H7 (cell line): ENCODE results near the gene TH. TPM values are rescaled to one million over a fixed set of nuclear protein-coding genes. Genes with fewer than 3 reads are reported as not detected.

ENCODE experiments used
- DNase-seq: peaks from one replicate; pipeline ENCODE4 v3.0.0; 2012
- H3K27me3 ChIP-seq: 2 replicates; pipeline ENCODE4 v1.6.0; 2011; ENCODE audit warnings: mild to moderate bottlenecking, low read length; ENCODE audit not compliant: control insufficient read depth, insufficient read depth
- H3K36me3 ChIP-seq: replicated peaks from 2 replicates; pipeline ENCODE4 v1.5.1; 2011; ENCODE audit warnings: low read length; ENCODE audit not compliant: control insufficient read depth, insufficient read depth
- H3K4me3 ChIP-seq: 2 replicates; pipeline ENCODE4 v1.5.1; 2011; ENCODE audit warnings: low read depth, mild to moderate bottlenecking, control low read depth, low read length, moderate library complexity; ENCODE audit not compliant: insufficient read depth
- total RNA-seq: library from RNA; depleted of rRNA; stranded (reverse); fragments of >200 nt; shearing (Covaris generic); gene quantifications from 2 replicates; pipeline ENCODE4 v1.2.3, GENCODE V29; 2014

The TH gene
- total RNA-seq, 1 experiment from 2014 or later, result not detected

- peaks cover 33% of the 10 kb centered on the region for H3K27me3 ChIP-seq
- DNase-seq, result no peak
- H3K36me3 ChIP-seq, result no peaks in the 10 kb centered on the region
- no peak overlapping the region for H3K4me3 ChIP-seq
Measured at GRCh38 chr11:2134022-2135010, 37.3 kb downstream of the TH start.

GRCh38 chr11:2133241-2134021 is 38.2 kb downstream of the TH start:
- H3K4me3 ChIP-seq, result no peak overlapping the region
- no peaks in the 10 kb centered on the region for H3K36me3 ChIP-seq
- no peak for DNase-seq
- peaks cover 26% of the 10 kb centered on the region for H3K27me3 ChIP-seq

GRCh38 chr11:2132874-2133240 is 38.8 kb downstream of the TH start:
- Histone ChIP-seq H3K36me3 (no peaks in the 10 kb centered on the region), H3K27me3 (peaks cover 21% of the 10 kb centered on the region)
- DNase-seq, result no peak

GRCh38 chr11:2132246-2132645 is 39.4 kb downstream of the TH start:
- H3K27me3 ChIP-seq, result peaks cover 15% of the 10 kb centered on the region
- no peaks in the 10 kb centered on the region for H3K36me3 ChIP-seq
- peak; percentile 33 for DNase-seq
- H3K4me3 ChIP-seq, result no peak overlapping the region

More at GRCh38 chr11:2132874-2133240, 38.8 kb downstream of the TH start:
- H3K4me3 ChIP-seq, result no peak overlapping the region

- no peaks in the 10 kb centered on the region for H3K36me3 ChIP-seq
- no peak overlapping the region for H3K4me3 ChIP-seq
- peaks cover 9% of the 10 kb centered on the region for H3K27me3 ChIP-seq
- no peak for DNase-seq
Measured at GRCh38 chr11:2131371-2132236, 40.0 kb downstream of the TH start.

GRCh38 chr11:2130881-2131352 is 40.7 kb downstream of the TH start:
- peak; percentile 58 for DNase-seq
- peaks cover 2% of the 10 kb centered on the region; the same call in 1 of the 2 replicates for H3K27me3 ChIP-seq
- H3K36me3 ChIP-seq, result no peaks in the 10 kb centered on the region
- H3K4me3 ChIP-seq, result no peak overlapping the region

GRCh38 chr11:2129699-2130366 is 41.8 kb downstream of the TH start:
- peak; percentile 60 for DNase-seq
- Histone ChIP-seq H3K27me3 (no peaks in the 10 kb centered on the region; the same call in 1 of the 2 replicates), H3K36me3 (no peaks in the 10 kb centered on the region), H3K4me3 (no peak overlapping the region)

- Histone ChIP-seq H3K27me3 (no peaks in the 10 kb centered on the region; the same call in 1 of the 2 replicates), H3K36me3 (no peaks in the 10 kb centered on the region), H3K4me3 (no peak overlapping the region)
- peak; percentile 58 for DNase-seq
Measured at GRCh38 chr11:2129308-2129698, 42.3 kb downstream of the TH start.

- Histone ChIP-seq H3K27me3 (no peaks in the 10 kb centered on the region; the same call in 1 of the 2 replicates), H3K4me3 (no peak overlapping the region), H3K36me3 (no peaks in the 10 kb centered on the region)
- peak; percentile 56 for DNase-seq
Measured at GRCh38 chr11:2128511-2129307, 42.9 kb downstream of the TH start.

- H3K36me3 ChIP-seq, result no peaks in the 10 kb centered on the region
- DNase-seq, result no peak
- no peak overlapping the region for H3K4me3 ChIP-seq
- H3K27me3 ChIP-seq, result no peaks in the 10 kb centered on the region
Measured at GRCh38 chr11:2128130-2128510, 43.5 kb downstream of the TH start.

GRCh38 chr11:2127482-2128129 is 44.0 kb downstream of the TH start:
- Histone ChIP-seq H3K27me3 (no peaks in the 10 kb centered on the region), H3K4me3 (no peak overlapping the region), H3K36me3 (no peaks in the 10 kb centered on the region)
- DNase-seq, result peak; percentile 65

- Histone ChIP-seq H3K27me3 (no peaks in the 10 kb centered on the region), H3K36me3 (no peaks in the 10 kb centered on the region), H3K4me3 (no peak overlapping the region)
- DNase-seq, result no peak
Measured at GRCh38 chr11:2126520-2127085, 45.0 kb downstream of the TH start.
